Upper lobe of left lung (tissue), 6 donors: ENCODE results near the gene MEP1A. TPM values are rescaled to one million over a fixed set of nuclear protein-coding genes. Genes with fewer than 3 reads are reported as not detected.
"Not testable (repeated sequence)": the region's sequence is repeated elsewhere in the genome, so short reads cannot be mapped to it uniquely, and the experiment has no call there.

Source experiments
- ATAC-seq, 2 donors: fragments of 200-7000 bp; cut with Tn5 transposase; one replicate each; pipeline ENCODE4 v1.9.1; 2022; ENCODE audit warnings: mild to moderate bottlenecking in 2 of 2, moderate library complexity in 2 of 2; ENCODE audit not compliant: low FRiP score in 2 of 2
- DNase-seq, 2 donors: peaks; one replicate each; pipeline ENCODE4 v3.0.0-alpha.2; 2019 to 2020
- H3K27ac ChIP-seq, 4 donors: fragments of 200-600 bp; sonication (generic); one replicate each; pipeline ENCODE4 v1.5.1; 2016 to 2019
- H3K27me3 ChIP-seq, 4 donors: fragments of 200-600 bp; sonication (generic); one replicate each; pipeline ENCODE4 v1.5.1; 2017 to 2019
- H3K36me3 ChIP-seq, 4 donors: fragments of 200-600 bp; sonication (generic); one replicate each; pipeline ENCODE4 v1.5.1; 2016 to 2019
- H3K4me1 ChIP-seq, 4 donors: fragments of 200-600 bp; sonication (generic); one replicate each; pipeline ENCODE4 v1.5.1; 2018 to 2019
- H3K4me3 ChIP-seq, 4 donors: fragments of 200-600 bp; sonication (generic); one replicate each; pipeline ENCODE4 v1.5.1; 2017 to 2019; ENCODE audit warnings: mild to moderate bottlenecking in 2 of 4, moderate library complexity in 1 of 4
- H3K9me3 ChIP-seq, 4 donors: fragments of 200-600 bp; sonication (generic); one replicate each; pipeline ENCODE4 v1.5.1; 2018 to 2019
- EP300 ChIP-seq, 4 donors: sonication (generic); formaldehyde crosslinking; IDR thresholded peaks; one replicate each; pipeline ENCODE4 v1.5.1; 2017; ENCODE audit warnings: antibody characterized with exemption in 4 of 4, control low read depth in 2 of 4
- POLR2A ChIP-seq, 4 donors: fragments of 450-650 bp; IDR thresholded peaks; one replicate each; pipeline ENCODE4 v1.5.1; 2016 to 2017; ENCODE audit warnings: antibody characterized with exemption in 4 of 4, mild to moderate bottlenecking in 2 of 4
- POLR2AphosphoS5 ChIP-seq, 2 donors: sonication (generic); formaldehyde crosslinking; IDR thresholded peaks; one replicate each; pipeline ENCODE4 v1.5.1; 2017; ENCODE audit warnings: antibody characterized with exemption in 2 of 2
- WGBS, 2 donors: methylation state at CpG; one replicate each; pipeline ENCODE4 v1.1.5; 2017 to 2018; 5-methylcytosine and 5-hydroxymethylcytosine counted together
- total RNA-seq, 6 donors: library from RNA; depleted of rRNA in 4 of 6; stranded (reverse); fragments of >200 nt in 4 of 6; gene quantifications; one replicate each; pipeline versions ENCODE4 v1.1.0 to v1.2.1, GENCODE V29; 2016 to 2021
- TF ChIP-seq, protein P1 (sequence below), 6 experiments: fragments of 450-650 bp in 4 of 6; fragments of 200-600 bp in 2 of 6; sonication (generic) in 2 of 6; IDR thresholded peaks; one replicate each; pipeline ENCODE4 v1.5.1; 2016 to 2019; ENCODE audit warnings: antibody characterized with exemption in 6 of 6
- donor health status: DM: no; HTN: no; CAD: no; lungs with moderate emphysema.
- donor health status: DM: no; HTN: yes; CAD: no; lungs with severe emphysema.

MEP1A gene
- total RNA-seq, 6 donors from 2014 or later: 1.0 to 1.1 TPM; not detected in 4

GRCh38 chr6:46828939-46829338, 35.8 kb downstream of the MEP1A start:
- DNase-seq (no peak), ATAC-seq (no peak)
- Histone ChIP-seq H3K9me3 (no peaks in the 10 kb centered on the region), H3K36me3 (no peaks in the 10 kb centered on the region), H3K27ac (no peak overlapping the region), H3K4me3 (no peak overlapping the region), H3K4me1 (no peaks in the 10 kb centered on the region), H3K27me3 (no peaks in the 10 kb centered on the region)
- TF ChIP-seq, protein P1, sequence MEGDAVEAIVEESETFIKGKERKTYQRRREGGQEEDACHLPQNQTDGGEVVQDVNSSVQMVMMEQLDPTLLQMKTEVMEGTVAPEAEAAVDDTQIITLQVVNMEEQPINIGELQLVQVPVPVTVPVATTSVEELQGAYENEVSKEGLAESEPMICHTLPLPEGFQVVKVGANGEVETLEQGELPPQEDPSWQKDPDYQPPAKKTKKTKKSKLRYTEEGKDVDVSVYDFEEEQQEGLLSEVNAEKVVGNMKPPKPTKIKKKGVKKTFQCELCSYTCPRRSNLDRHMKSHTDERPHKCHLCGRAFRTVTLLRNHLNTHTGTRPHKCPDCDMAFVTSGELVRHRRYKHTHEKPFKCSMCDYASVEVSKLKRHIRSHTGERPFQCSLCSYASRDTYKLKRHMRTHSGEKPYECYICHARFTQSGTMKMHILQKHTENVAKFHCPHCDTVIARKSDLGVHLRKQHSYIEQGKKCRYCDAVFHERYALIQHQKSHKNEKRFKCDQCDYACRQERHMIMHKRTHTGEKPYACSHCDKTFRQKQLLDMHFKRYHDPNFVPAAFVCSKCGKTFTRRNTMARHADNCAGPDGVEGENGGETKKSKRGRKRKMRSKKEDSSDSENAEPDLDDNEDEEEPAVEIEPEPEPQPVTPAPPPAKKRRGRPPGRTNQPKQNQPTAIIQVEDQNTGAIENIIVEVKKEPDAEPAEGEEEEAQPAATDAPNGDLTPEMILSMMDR (IDR thresholded peaks at IDR 0.05): no peak
- TF ChIP-seq POLR2A (IDR thresholded peaks at IDR 0.05): no peak
- no peak for TF ChIP-seq POLR2AphosphoS5 (IDR thresholded peaks at IDR 0.05)
- no peak for TF ChIP-seq EP300 (IDR thresholded peaks at IDR 0.05)
- WGBS, 2 donors: 75 to 79% methylated on average over 2 of the region's 2 CpGs

GRCh38 chr6:46832816-46833215, 39.6 kb downstream of the MEP1A start:
- ATAC-seq: no peak
- no peak for DNase-seq
- Histone ChIP-seq H3K4me3 (no peak overlapping the region), H3K27ac (no peak overlapping the region), H3K9me3 (no peaks in the 10 kb centered on the region), H3K4me1 (no peaks in the 10 kb centered on the region), H3K27me3 (no peaks in the 10 kb centered on the region), H3K36me3 (no peaks in the 10 kb centered on the region)
- 86 to 91% methylated on average over 3 of the region's 3 CpGs for WGBS, 2 donors
- TF ChIP-seq, protein P1 (IDR thresholded peaks at IDR 0.05): no peak
- TF ChIP-seq EP300 (IDR thresholded peaks at IDR 0.05) (no peak), POLR2A (IDR thresholded peaks at IDR 0.05) (no peak), POLR2AphosphoS5 (IDR thresholded peaks at IDR 0.05) (no peak)

- WGBS, 2 donors: 66 to 74% methylated on average over 7 of the region's 7 CpGs
- H3K9me3 ChIP-seq, H3K27ac ChIP-seq, DNase-seq, H3K4me3 ChIP-seq, H3K27me3 ChIP-seq, H3K36me3 ChIP-seq, H3K4me1 ChIP-seq, ATAC-seq: not testable (repeated sequence)
These were observed 41.2 kb downstream of the MEP1A start for GRCh38 chr6:46834257-46834916.

GRCh38 chr6:46834991-46835390, 41.8 kb downstream of the MEP1A start:
- H3K4me3 ChIP-seq, ATAC-seq, H3K4me1 ChIP-seq, H3K27me3 ChIP-seq, H3K27ac ChIP-seq, DNase-seq, H3K36me3 ChIP-seq, H3K9me3 ChIP-seq: not testable (repeated sequence)
- 100% methylated on average over 2 of the region's 2 CpGs for WGBS, 2 donors

DNA sequence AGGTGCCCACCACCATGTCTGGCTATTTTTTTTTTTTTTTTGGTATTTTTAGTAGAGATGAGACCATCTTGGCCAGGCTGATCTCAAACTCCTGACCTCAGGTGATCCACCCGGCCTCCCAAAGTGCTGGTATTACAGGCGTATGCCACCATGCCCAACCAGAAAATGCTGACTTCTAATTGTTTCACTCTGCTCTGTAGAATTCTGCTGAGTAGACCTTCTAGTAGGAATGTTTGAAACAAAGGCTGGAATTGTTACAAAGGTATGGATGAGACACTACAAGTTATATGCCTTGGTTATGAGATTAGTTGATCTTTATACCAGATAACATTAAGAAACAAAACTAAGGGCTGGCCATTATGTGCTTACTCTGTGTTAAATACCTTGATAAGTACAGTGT, 44.8 kb downstream of the MEP1A start:
- H3K9me3 ChIP-seq: peaks cover 0 to 10% (median 8%) of the 10 kb centered on the region in 4 donors
- no peak overlapping the region for H3K4me3 ChIP-seq
- TF ChIP-seq, protein P1 (IDR thresholded peaks at IDR 0.05): no peak
- TF ChIP-seq POLR2A (IDR thresholded peaks at IDR 0.05) (no peak), POLR2AphosphoS5 (IDR thresholded peaks at IDR 0.05) (no peak), EP300 (IDR thresholded peaks at IDR 0.05) (no peak)
- no peaks in the 10 kb centered on the region for H3K27me3 ChIP-seq
- DNase-seq: no peak
- H3K4me1 ChIP-seq: no peaks in the 10 kb centered on the region
- H3K36me3 ChIP-seq: no peaks in the 10 kb centered on the region
- ATAC-seq: no peak
- H3K27ac ChIP-seq: no peak overlapping the region
- WGBS, 2 donors: 97 to 100% methylated on average over 2 of the region's 2 CpGs

- H3K27ac ChIP-seq, H3K36me3 ChIP-seq, H3K4me3 ChIP-seq, H3K4me1 ChIP-seq, DNase-seq, H3K27me3 ChIP-seq, ATAC-seq: not testable (repeated sequence)
- WGBS, 2 donors: 95 to 96% methylated on average over 6 of the region's 6 CpGs
- H3K9me3 ChIP-seq: peaks cover 0 to 13% (median 9%) of the 10 kb centered on the region in 4 donors
These were observed 49.2 kb downstream of the MEP1A start for GRCh38 chr6:46842252-46842846.
